NCI-H82 treated with DMSO at 0.1 percent for 48 hours (cell line): ENCODE results near the gene ERP29.
"Not testable (repeated sequence)": the region's sequence is repeated elsewhere in the genome, so short reads cannot be mapped to it uniquely, and the experiment has no call there.

ENCODE experiments used
- DNase-seq: peaks from one replicate; lab custom pipeline; 2025; ENCODE audit not compliant: unreplicated experiment; lab: John Stamatoyannopoulos, UW

ERP29 gene

GRCh38 chr12:112012775-112013600 lies at the start of gene ERP29, which contains the start of gene TMEM116:
TSS of gene ERP29 (plus strand) at chr12:112013426. CDS start at chr12:112013466, 40 bp downstream.
TSS of gene TMEM116 (minus strand) at chr12:112013165. CDS start at chr12:112005270, 7,895 bp downstream.
- peak; percentile 91 for DNase-seq

GRCh38 chr12:111964935-111965334 lies 48.3 kb upstream of the ERP29 start:
- no peak for DNase-seq

- no peak for DNase-seq
Observed at GRCh38 chr12:111971800-111972199, 41.4 kb upstream of the ERP29 start.

GRCh38 chr12:111975161-111975931 lies 37.9 kb upstream of the ERP29 start:
- no peak for DNase-seq

GRCh38 chr12:111976291-111976690 lies 36.9 kb upstream of the ERP29 start:
- DNase-seq, result no peak

GRCh38 chr12:111976860-111977259 lies 36.4 kb upstream of the ERP29 start:
- DNase-seq, result no peak

GRCh38 chr12:111978545-111978944 lies 34.7 kb upstream of the ERP29 start:
- no peak for DNase-seq

- DNase-seq, result no peak
Observed at GRCh38 chr12:111980598-111980997, 32.6 kb upstream of the ERP29 start.

- DNase-seq, result no peak
Observed at GRCh38 chr12:111981987-111982386, 31.2 kb upstream of the ERP29 start.

GRCh38 chr12:111984820-111985219 lies 28.4 kb upstream of the ERP29 start:
- no peak for DNase-seq

- no peak for DNase-seq
Observed at GRCh38 chr12:111991535-111991934, 21.7 kb upstream of the ERP29 start.

- DNase-seq, result no peak
Observed at GRCh38 chr12:111991946-111992345, 21.3 kb upstream of the ERP29 start.

- DNase-seq, result no peak
Observed at GRCh38 chr12:111992464-111992863, 20.8 kb upstream of the ERP29 start.

GRCh38 chr12:111993292-111994150 lies 19.7 kb upstream of the ERP29 start:
- DNase-seq, result no peak

GRCh38 chr12:111994211-111995111 lies 18.8 kb upstream of the ERP29 start:
- not testable (repeated sequence) for DNase-seq

GRCh38 chr12:111995782-111996480 lies 17.3 kb upstream of the ERP29 start:
- DNase-seq, result no peak

GRCh38 chr12:111997300-111997699 lies 15.9 kb upstream of the ERP29 start:
- no peak for DNase-seq

GRCh38 chr12:111998015-111998414 lies 15.2 kb upstream of the ERP29 start:
- DNase-seq, result no peak

- not testable (repeated sequence) for DNase-seq
Observed at GRCh38 chr12:111999129-111999528, 14.1 kb upstream of the ERP29 start.
